Neural cell (in vitro differentiated cells): Measurements from ENCODE around the gene HDAC4. TPM values are rescaled to one million over a fixed set of nuclear protein-coding genes. Genes with fewer than 3 reads are reported as not detected.

Experiments used
- H2AFZ ChIP-seq: fragments of 200-600, 300-800 bp; sonication (generic), shearing (Covaris generic); 2 replicates; pipeline ENCODE4 v1.6.0; 2014; ENCODE audit warnings: low read depth, mild to moderate bottlenecking, antibody characterized with exemption, low read length, moderate library complexity
- H3F3A ChIP-seq: fragments of 200-600 bp; shearing (Covaris generic); 2 replicates; pipeline ENCODE4 v1.6.1; 2016; ENCODE audit warnings: mild to moderate bottlenecking, moderate library complexity, mixed read lengths, antibody characterized with exemption, low read length; ENCODE audit not compliant: insufficient read depth, poor library complexity, severe bottlenecking
- H3K27ac ChIP-seq: fragments of 200-600, 300-800 bp; sonication (generic), shearing (Covaris generic); 2 replicates; pipeline ENCODE4 v1.5.1; 2014; ENCODE audit warnings: mild to moderate bottlenecking, low read length, moderate library complexity
- H3K27me3 ChIP-seq: fragments of 300-800, 200-600 bp; sonication (generic), shearing (Covaris generic); 2 replicates; pipeline ENCODE4 v1.6.0; 2014; ENCODE audit warnings: mild to moderate bottlenecking, low read depth, low read length, moderate library complexity; ENCODE audit not compliant: insufficient read depth
- H3K36me3 ChIP-seq: fragments of 300-800, 200-600 bp; sonication (generic), shearing (Covaris generic); 2 replicates; pipeline ENCODE4 v1.5.1; 2014; ENCODE audit warnings: mild to moderate bottlenecking, antibody characterized with exemption, low read length, moderate library complexity; ENCODE audit not compliant: insufficient read depth
- H3K4me2 ChIP-seq: fragments of 300-800, 200-600 bp; sonication (generic), shearing (Covaris generic); 2 replicates; pipeline ENCODE4 v1.6.0; 2014; ENCODE audit warnings: mild to moderate bottlenecking, low read length
- H3K4me3 ChIP-seq: fragments of 300-800, 200-600 bp; sonication (generic), shearing (Covaris generic); 2 replicates; pipeline ENCODE4 v1.5.1; 2014; ENCODE audit warnings: mild to moderate bottlenecking, low read length, moderate library complexity
- H3K79me2 ChIP-seq: fragments of 200-600 bp; shearing (Covaris generic); replicated peaks from 2 replicates; pipeline ENCODE4 v1.6.0; 2014; ENCODE audit warnings: mild to moderate bottlenecking, low read length, moderate library complexity; ENCODE audit not compliant: insufficient read depth
- H3K9ac ChIP-seq: fragments of 300-800, 200-600 bp; sonication (generic), shearing (Covaris generic); 2 replicates; pipeline ENCODE4 v1.6.1; 2016; ENCODE audit warnings: mild to moderate bottlenecking, low read length, mixed read lengths
- H3K9me2 ChIP-seq: fragments of 200-600 bp; shearing (Covaris generic); 2 replicates; pipeline ENCODE4 v1.6.1; 2016; ENCODE audit warnings: mild to moderate bottlenecking, low read length, mixed read lengths; ENCODE audit not compliant: insufficient read depth
- H3K9me3 ChIP-seq: fragments of 200-600, 300-800 bp; sonication (generic), shearing (Covaris generic); 2 replicates; pipeline ENCODE4 v1.6.1; 2016; ENCODE audit warnings: mild to moderate bottlenecking, mixed run types, low read length, moderate library complexity, mixed read lengths
- H4K20me1 ChIP-seq: fragments of 200-600 bp; shearing (Covaris generic); 2 replicates; pipeline ENCODE4 v1.6.1; 2016; ENCODE audit warnings: mild to moderate bottlenecking, mixed run types; ENCODE audit not compliant: insufficient read depth
- EP300 ChIP-seq: fragments of 450-650 bp; conservative IDR thresholded peaks from 2 replicates; pipeline ENCODE4 v1.6.1; 2014; ENCODE audit warnings: antibody characterized with exemption, mild to moderate bottlenecking, moderate library complexity; ENCODE audit not compliant: poor library complexity, severe bottlenecking
- EZH2 ChIP-seq: fragments of 200-600, 300-800 bp; shearing (Covaris generic), sonication (generic); IDR thresholded peaks from 2 replicates; pipeline ENCODE4 v1.6.1; 2014; ENCODE audit warnings: antibody characterized with exemption, low read length, borderline replicate concordance, mild to moderate bottlenecking; ENCODE audit not compliant: insufficient read depth, poor library complexity, severe bottlenecking
- MXI1 ChIP-seq: fragments of 450-650 bp; conservative IDR thresholded peaks from 2 replicates; pipeline ENCODE4 v1.6.1; 2014; ENCODE audit warnings: antibody characterized with exemption, mild to moderate bottlenecking; ENCODE audit not compliant: poor library complexity, severe bottlenecking
- POLR2AphosphoS5 ChIP-seq: IDR thresholded peaks from 2 replicates; pipeline ENCODE4 v1.6.1; 2012
- RAD21 ChIP-seq: fragments of 450-650 bp; conservative IDR thresholded peaks from 2 replicates; pipeline ENCODE4 v1.6.1; 2014; ENCODE audit warnings: antibody characterized with exemption, mild to moderate bottlenecking, moderate library complexity
- SMC3 ChIP-seq: fragments of 450-650 bp; conservative IDR thresholded peaks from 2 replicates; pipeline ENCODE4 v1.6.1; 2014; ENCODE audit warnings: antibody characterized with exemption, mild to moderate bottlenecking, moderate library complexity; ENCODE audit not compliant: poor library complexity
- TAF1 ChIP-seq: IDR thresholded peaks from 2 replicates; pipeline ENCODE4 v1.6.1; 2012; ENCODE audit warnings: low read depth
- polyA plus RNA-seq: library from polyadenylated mRNA; depleted of rRNA; stranded (reverse); fragments of >200 nt; gene quantifications from 2 replicates; pipeline ENCODE4 v1.2.3, GENCODE V29; 2014
- TF ChIP-seq, protein P1 (sequence below): IDR thresholded peaks from 2 replicates; pipeline ENCODE4 v1.6.1; 2012; ENCODE audit warnings: borderline replicate concordance
- TF ChIP-seq, protein P2 (sequence below): fragments of 450-650 bp; IDR thresholded peaks from 2 replicates; pipeline ENCODE4 v1.5.1; 2014; ENCODE audit warnings: antibody characterized with exemption, mild to moderate bottlenecking, moderate library complexity; ENCODE audit not compliant: poor library complexity, severe bottlenecking

HDAC4 gene
- polyA plus RNA-seq, 1 donor from 2014 or later: 3.4 TPM

DNA sequence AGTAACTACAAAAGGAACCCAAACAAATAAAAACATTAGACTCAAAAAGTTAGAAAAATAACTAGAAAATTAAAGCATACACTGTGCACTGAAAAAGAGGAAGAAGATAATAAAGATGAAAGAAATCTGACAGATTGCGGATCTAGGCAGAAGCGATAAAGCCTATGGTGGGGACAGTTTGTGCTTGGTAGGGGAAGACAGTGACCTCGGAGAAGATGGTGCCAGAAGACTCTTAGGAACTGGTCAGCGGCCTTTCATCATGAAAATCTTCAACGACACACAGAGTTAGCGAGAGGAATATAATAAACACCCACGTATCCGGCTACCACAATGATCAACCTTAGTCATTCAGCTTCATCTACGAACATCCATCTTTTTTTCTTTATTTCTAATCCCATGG is 180.5 kb downstream of the HDAC4 start:
- Histone ChIP-seq H2AFZ (no peak overlapping the region), H3F3A (no peaks in the 10 kb centered on the region), H3K9ac (no peak overlapping the region), H3K27me3 (no peaks in the 10 kb centered on the region), H3K36me3 (no peaks in the 10 kb centered on the region), H4K20me1 (no peaks in the 10 kb centered on the region), H3K4me2 (no peak overlapping the region), H3K9me3 (no peaks in the 10 kb centered on the region), H3K79me2 (peaks cover 7% of the 10 kb centered on the region), H3K9me2 (no peaks in the 10 kb centered on the region), H3K4me3 (no peak overlapping the region), H3K27ac (no peak overlapping the region)
- no peak for TF ChIP-seq SMC3
- TF ChIP-seq, protein P1, sequence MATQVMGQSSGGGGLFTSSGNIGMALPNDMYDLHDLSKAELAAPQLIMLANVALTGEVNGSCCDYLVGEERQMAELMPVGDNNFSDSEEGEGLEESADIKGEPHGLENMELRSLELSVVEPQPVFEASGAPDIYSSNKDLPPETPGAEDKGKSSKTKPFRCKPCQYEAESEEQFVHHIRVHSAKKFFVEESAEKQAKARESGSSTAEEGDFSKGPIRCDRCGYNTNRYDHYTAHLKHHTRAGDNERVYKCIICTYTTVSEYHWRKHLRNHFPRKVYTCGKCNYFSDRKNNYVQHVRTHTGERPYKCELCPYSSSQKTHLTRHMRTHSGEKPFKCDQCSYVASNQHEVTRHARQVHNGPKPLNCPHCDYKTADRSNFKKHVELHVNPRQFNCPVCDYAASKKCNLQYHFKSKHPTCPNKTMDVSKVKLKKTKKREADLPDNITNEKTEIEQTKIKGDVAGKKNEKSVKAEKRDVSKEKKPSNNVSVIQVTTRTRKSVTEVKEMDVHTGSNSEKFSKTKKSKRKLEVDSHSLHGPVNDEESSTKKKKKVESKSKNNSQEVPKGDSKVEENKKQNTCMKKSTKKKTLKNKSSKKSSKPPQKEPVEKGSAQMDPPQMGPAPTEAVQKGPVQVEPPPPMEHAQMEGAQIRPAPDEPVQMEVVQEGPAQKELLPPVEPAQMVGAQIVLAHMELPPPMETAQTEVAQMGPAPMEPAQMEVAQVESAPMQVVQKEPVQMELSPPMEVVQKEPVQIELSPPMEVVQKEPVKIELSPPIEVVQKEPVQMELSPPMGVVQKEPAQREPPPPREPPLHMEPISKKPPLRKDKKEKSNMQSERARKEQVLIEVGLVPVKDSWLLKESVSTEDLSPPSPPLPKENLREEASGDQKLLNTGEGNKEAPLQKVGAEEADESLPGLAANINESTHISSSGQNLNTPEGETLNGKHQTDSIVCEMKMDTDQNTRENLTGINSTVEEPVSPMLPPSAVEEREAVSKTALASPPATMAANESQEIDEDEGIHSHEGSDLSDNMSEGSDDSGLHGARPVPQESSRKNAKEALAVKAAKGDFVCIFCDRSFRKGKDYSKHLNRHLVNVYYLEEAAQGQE: no peak
- TF ChIP-seq POLR2AphosphoS5: no peak
- TF ChIP-seq, protein P2, sequence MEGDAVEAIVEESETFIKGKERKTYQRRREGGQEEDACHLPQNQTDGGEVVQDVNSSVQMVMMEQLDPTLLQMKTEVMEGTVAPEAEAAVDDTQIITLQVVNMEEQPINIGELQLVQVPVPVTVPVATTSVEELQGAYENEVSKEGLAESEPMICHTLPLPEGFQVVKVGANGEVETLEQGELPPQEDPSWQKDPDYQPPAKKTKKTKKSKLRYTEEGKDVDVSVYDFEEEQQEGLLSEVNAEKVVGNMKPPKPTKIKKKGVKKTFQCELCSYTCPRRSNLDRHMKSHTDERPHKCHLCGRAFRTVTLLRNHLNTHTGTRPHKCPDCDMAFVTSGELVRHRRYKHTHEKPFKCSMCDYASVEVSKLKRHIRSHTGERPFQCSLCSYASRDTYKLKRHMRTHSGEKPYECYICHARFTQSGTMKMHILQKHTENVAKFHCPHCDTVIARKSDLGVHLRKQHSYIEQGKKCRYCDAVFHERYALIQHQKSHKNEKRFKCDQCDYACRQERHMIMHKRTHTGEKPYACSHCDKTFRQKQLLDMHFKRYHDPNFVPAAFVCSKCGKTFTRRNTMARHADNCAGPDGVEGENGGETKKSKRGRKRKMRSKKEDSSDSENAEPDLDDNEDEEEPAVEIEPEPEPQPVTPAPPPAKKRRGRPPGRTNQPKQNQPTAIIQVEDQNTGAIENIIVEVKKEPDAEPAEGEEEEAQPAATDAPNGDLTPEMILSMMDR: no peak
- TF ChIP-seq EP300: no peak
- TF ChIP-seq MXI1: no peak
- no peak for TF ChIP-seq TAF1
- no peak for TF ChIP-seq EZH2
- no peak for TF ChIP-seq RAD21

DNA sequence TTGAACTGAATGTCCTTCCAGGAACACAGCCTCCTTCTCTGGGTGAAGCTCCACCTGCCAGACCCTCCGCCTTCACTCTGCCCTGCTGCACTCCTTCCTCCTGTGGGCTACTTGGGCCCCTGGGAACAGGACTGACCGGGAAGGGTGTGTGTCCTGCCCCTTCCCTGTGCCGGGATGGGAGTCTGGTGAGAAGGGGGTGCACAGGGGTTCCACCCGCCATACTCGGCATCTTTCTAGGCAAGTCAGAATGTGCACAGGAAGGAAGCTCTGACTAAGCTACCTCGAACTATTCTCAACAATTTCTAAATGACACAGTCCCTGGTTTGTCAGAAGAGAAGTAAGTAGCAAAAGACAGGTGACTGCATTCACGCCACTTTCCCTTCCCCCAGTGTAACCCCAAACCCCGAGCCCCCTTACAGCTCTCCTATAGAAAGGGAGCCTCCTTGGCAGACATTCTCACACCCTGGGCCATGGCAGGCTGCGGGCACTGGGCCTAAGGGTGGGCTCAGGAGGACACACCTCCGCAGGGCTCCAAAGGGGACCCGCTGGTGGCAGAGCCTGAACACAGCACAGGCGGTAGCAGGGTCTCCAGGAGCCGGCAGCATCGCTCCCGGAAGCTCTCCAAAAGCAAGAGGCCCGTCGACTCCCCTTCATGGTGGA is 184.1 kb downstream of the HDAC4 start:
- Histone ChIP-seq H3K9me2 (no peaks in the 10 kb centered on the region), H3K36me3 (no peaks in the 10 kb centered on the region), H3K27me3 (no peaks in the 10 kb centered on the region), H3K27ac (no peak overlapping the region), H2AFZ (no peak overlapping the region), H4K20me1 (no peaks in the 10 kb centered on the region), H3K9ac (no peak overlapping the region), H3K4me3 (no peak overlapping the region), H3F3A (no peaks in the 10 kb centered on the region), H3K4me2 (no peak overlapping the region), H3K79me2 (peaks cover 7% of the 10 kb centered on the region), H3K9me3 (no peaks in the 10 kb centered on the region)
- no peak for TF ChIP-seq POLR2AphosphoS5
- no peak for TF ChIP-seq EZH2
